ENCODE measurements around the gene TMEM89. TPM values are rescaled to one million over a fixed set of nuclear protein-coding genes. Genes with fewer than 3 reads are reported as not detected.

TMEM89 gene
- total and polyA plus RNA-seq, 2 experiments from 2014 or later: not detected

- TF ChIP-seq, protein P1, sequence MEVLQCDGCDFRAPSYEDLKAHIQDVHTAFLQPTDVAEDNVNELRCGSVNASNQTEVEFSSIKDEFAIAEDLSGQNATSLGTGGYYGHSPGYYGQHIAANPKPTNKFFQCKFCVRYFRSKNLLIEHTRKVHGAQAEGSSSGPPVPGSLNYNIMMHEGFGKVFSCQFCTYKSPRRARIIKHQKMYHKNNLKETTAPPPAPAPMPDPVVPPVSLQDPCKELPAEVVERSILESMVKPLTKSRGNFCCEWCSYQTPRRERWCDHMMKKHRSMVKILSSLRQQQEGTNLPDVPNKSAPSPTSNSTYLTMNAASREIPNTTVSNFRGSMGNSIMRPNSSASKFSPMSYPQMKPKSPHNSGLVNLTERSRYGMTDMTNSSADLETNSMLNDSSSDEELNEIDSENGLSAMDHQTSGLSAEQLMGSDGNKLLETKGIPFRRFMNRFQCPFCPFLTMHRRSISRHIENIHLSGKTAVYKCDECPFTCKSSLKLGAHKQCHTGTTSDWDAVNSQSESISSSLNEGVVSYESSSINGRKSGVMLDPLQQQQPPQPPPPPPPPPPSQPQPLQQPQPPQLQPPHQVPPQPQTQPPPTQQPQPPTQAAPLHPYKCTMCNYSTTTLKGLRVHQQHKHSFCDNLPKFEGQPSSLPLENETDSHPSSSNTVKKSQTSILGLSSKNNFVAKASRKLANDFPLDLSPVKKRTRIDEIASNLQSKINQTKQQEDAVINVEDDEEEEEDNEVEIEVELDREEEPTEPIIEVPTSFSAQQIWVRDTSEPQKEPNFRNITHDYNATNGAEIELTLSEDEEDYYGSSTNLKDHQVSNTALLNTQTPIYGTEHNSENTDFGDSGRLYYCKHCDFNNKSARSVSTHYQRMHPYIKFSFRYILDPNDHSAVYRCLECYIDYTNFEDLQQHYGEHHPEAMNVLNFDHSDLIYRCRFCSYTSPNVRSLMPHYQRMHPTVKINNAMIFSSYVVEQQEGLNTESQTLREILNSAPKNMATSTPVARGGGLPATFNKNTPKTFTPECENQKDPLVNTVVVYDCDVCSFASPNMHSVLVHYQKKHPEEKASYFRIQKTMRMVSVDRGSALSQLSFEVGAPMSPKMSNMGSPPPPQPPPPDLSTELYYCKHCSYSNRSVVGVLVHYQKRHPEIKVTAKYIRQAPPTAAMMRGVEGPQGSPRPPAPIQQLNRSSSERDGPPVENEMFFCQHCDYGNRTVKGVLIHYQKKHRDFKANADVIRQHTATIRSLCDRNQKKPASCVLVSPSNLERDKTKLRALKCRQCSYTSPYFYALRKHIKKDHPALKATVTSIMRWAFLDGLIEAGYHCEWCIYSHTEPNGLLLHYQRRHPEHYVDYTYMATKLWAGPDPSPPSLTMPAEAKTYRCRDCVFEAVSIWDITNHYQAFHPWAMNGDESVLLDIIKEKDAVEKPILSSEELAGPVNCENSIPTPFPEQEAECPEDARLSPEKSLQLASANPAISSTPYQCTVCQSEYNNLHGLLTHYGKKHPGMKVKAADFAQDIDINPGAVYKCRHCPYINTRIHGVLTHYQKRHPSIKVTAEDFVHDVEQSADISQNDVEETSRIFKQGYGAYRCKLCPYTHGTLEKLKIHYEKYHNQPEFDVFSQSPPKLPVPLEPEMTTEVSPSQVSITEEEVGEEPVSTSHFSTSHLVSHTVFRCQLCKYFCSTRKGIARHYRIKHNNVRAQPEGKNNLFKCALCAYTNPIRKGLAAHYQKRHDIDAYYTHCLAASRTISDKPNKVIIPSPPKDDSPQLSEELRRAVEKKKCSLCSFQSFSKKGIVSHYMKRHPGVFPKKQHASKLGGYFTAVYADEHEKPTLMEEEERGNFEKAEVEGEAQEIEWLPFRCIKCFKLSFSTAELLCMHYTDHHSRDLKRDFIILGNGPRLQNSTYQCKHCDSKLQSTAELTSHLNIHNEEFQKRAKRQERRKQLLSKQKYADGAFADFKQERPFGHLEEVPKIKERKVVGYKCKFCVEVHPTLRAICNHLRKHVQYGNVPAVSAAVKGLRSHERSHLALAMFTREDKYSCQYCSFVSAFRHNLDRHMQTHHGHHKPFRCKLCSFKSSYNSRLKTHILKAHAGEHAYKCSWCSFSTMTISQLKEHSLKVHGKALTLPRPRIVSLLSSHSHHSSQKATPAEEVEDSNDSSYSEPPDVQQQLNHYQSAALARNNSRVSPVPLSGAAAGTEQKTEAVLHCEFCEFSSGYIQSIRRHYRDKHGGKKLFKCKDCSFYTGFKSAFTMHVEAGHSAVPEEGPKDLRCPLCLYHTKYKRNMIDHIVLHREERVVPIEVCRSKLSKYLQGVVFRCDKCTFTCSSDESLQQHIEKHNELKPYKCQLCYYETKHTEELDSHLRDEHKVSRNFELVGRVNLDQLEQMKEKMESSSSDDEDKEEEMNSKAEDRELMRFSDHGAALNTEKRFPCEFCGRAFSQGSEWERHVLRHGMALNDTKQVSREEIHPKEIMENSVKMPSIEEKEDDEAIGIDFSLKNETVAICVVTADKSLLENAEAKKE (CRISPR knock-in tag; IDR thresholded peaks at IDR 0.05): no peak
- TF ChIP-seq JUNB (IDR thresholded peaks at IDR 0.05; ENCODE audit: unreplicated experiment): no peak
- TF ChIP-seq, protein P2, sequence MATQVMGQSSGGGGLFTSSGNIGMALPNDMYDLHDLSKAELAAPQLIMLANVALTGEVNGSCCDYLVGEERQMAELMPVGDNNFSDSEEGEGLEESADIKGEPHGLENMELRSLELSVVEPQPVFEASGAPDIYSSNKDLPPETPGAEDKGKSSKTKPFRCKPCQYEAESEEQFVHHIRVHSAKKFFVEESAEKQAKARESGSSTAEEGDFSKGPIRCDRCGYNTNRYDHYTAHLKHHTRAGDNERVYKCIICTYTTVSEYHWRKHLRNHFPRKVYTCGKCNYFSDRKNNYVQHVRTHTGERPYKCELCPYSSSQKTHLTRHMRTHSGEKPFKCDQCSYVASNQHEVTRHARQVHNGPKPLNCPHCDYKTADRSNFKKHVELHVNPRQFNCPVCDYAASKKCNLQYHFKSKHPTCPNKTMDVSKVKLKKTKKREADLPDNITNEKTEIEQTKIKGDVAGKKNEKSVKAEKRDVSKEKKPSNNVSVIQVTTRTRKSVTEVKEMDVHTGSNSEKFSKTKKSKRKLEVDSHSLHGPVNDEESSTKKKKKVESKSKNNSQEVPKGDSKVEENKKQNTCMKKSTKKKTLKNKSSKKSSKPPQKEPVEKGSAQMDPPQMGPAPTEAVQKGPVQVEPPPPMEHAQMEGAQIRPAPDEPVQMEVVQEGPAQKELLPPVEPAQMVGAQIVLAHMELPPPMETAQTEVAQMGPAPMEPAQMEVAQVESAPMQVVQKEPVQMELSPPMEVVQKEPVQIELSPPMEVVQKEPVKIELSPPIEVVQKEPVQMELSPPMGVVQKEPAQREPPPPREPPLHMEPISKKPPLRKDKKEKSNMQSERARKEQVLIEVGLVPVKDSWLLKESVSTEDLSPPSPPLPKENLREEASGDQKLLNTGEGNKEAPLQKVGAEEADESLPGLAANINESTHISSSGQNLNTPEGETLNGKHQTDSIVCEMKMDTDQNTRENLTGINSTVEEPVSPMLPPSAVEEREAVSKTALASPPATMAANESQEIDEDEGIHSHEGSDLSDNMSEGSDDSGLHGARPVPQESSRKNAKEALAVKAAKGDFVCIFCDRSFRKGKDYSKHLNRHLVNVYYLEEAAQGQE (IDR thresholded peaks at IDR 0.05; ENCODE audit: unreplicated experiment): peak; percentile 58
Measured at GRCh38 chr3:48662753-48663488, 41.4 kb upstream of the TMEM89 start, which contains the start of gene CELSR3 (continued).

Measured in GM23338 (cell line).